HK-2 (cell line): Measurements from ENCODE around the gene IRF9.

ENCODE experiments used
- DNase-seq: peaks from one replicate; pipeline ENCODE4 v3.0.0-alpha.2; 2018; ENCODE audit not compliant: unreplicated experiment

The IRF9 gene

GRCh38 chr14:24147761-24148428 lies 13.2 kb upstream of the IRF9 start:
- no peak for DNase-seq

- no peak for DNase-seq
Measured at GRCh38 chr14:24149302-24149969, 11.6 kb upstream of the IRF9 start.

- DNase-seq = no peak
Measured at GRCh38 chr14:24150061-24150460, 11.0 kb upstream of the IRF9 start.

GRCh38 chr14:24150567-24150966 lies 10.5 kb upstream of the IRF9 start:
- DNase-seq = no peak

GRCh38 chr14:24150993-24151392 lies 10.1 kb upstream of the IRF9 start:
- no peak for DNase-seq

GRCh38 chr14:24151404-24152080 lies 9.5 kb upstream of the IRF9 start:
- no peak for DNase-seq

GRCh38 chr14:24155100-24155499 lies 6.0 kb upstream of the IRF9 start:
- no peak for DNase-seq

GRCh38 chr14:24156840-24157239 lies 4.2 kb upstream of the IRF9 start:
- no peak for DNase-seq

- no peak for DNase-seq
Measured at GRCh38 chr14:24157331-24157730, 3.7 kb upstream of the IRF9 start.

- no peak for DNase-seq
Measured at GRCh38 chr14:24159777-24160498, 1.1 kb upstream of the IRF9 start.

GRCh38 chr14:24160499-24160849 lies 591 bp upstream of the IRF9 start:
- no peak for DNase-seq

GRCh38 chr14:24162093-24162492 lies 1.0 kb downstream of the IRF9 start:
- no peak for DNase-seq

- no peak for DNase-seq
Measured at GRCh38 chr14:24164518-24164991, 3.5 kb downstream of the IRF9 start.

- no peak for DNase-seq
Measured at GRCh38 chr14:24165785-24166184, 4.7 kb downstream of the IRF9 start.

- DNase-seq = no peak
Measured at GRCh38 chr14:24167469-24168114, 6.5 kb downstream of the IRF9 start.

GRCh38 chr14:24171422-24172260 lies 10.6 kb downstream of the IRF9 start, which contains the start of gene REC8:
TSS of gene REC8 (plus strand) at chr14:24172080. CDS start at chr14:24172553, 473 bp downstream.
- no peak for DNase-seq

- no peak for DNase-seq
Measured at GRCh38 chr14:24172261-24172860, 11.3 kb downstream of the IRF9 start.

GRCh38 chr14:24172871-24173281 lies 11.8 kb downstream of the IRF9 start:
- DNase-seq = no peak

GRCh38 chr14:24176599-24176998 lies 15.5 kb downstream of the IRF9 start:
- DNase-seq = no peak

- DNase-seq = no peak
Measured at GRCh38 chr14:24177041-24177825, 16.2 kb downstream of the IRF9 start.
